WTC11 (cell line): ENCODE results near the gene SLC17A8.

Experiments used
- MLX ChIP-seq: sonication (generic); formaldehyde crosslinking; IDR thresholded peaks from 2 replicates; pipeline ENCODE4 v1.8.1; 2023; ENCODE audit warnings: mild to moderate bottlenecking, missing genetic modification reagents, moderate library complexity
- NFE2L1 ChIP-seq: sonication (generic); formaldehyde crosslinking; IDR thresholded peaks from 2 replicates; pipeline ENCODE4 v1.8.1; 2023; ENCODE audit warnings: missing genetic modification reagents
- NR2C2 ChIP-seq: sonication (generic); formaldehyde crosslinking; IDR thresholded peaks from 2 replicates; pipeline ENCODE4 v1.8.0; 2022; ENCODE audit warnings: mild to moderate bottlenecking, missing genetic modification reagents
- TF ChIP-seq, protein P1 (sequence below): fragments of 200-600 bp; IDR thresholded peaks from 2 replicates; pipeline ENCODE4 v1.8.0; 2022; ENCODE audit warnings: antibody characterized with exemption

DNA sequence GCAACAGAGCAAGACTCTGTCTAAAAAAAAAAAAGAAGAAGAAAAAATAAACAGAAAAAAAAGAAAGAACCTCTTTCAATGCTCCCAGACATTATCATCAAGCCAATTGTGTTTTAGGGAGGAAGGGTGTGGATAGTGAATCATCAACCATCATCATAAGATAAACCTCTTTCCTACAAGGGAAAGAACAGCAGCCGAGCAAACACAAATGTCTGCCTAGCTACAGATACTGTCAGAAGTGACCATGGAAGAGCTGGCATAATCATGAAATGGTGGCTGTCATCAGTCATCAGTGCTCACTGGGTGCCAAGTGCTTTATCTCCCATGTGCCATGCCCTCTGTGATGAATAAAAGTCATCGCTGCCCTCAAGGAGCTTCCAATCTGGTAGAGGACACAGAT is 46.6 kb downstream of the SLC17A8 start:
- TF ChIP-seq, protein P1, sequence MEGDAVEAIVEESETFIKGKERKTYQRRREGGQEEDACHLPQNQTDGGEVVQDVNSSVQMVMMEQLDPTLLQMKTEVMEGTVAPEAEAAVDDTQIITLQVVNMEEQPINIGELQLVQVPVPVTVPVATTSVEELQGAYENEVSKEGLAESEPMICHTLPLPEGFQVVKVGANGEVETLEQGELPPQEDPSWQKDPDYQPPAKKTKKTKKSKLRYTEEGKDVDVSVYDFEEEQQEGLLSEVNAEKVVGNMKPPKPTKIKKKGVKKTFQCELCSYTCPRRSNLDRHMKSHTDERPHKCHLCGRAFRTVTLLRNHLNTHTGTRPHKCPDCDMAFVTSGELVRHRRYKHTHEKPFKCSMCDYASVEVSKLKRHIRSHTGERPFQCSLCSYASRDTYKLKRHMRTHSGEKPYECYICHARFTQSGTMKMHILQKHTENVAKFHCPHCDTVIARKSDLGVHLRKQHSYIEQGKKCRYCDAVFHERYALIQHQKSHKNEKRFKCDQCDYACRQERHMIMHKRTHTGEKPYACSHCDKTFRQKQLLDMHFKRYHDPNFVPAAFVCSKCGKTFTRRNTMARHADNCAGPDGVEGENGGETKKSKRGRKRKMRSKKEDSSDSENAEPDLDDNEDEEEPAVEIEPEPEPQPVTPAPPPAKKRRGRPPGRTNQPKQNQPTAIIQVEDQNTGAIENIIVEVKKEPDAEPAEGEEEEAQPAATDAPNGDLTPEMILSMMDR, result no peak
- TF ChIP-seq MLX (no peak), NFE2L1 (CRISPR knock-in tag) (no peak), NR2C2 (no peak)
